GM18867 (cell line): Measurements from ENCODE around the gene MTM1.

Source experiments
- ATAC-seq: cut with Tn5 transposase; IDR thresholded peaks from one replicate; pipeline ENCODE4 v1.9.1; 2021; ENCODE audit warnings: mild to moderate bottlenecking, moderate library complexity; ENCODE audit not compliant: unreplicated experiment

MTM1 gene

GRCh38 chrX:150701377-150701776 is 133.0 kb downstream of the MTM1 start:
- no peak for ATAC-seq

GRCh38 chrX:150702966-150703694 is 134.7 kb downstream of the MTM1 start:
- ATAC-seq, result no peak

- ATAC-seq, result no peak
These were observed 135.2 kb downstream of the MTM1 start for GRCh38 chrX:150703695-150703974.

GRCh38 chrX:150704030-150704613 is 135.7 kb downstream of the MTM1 start:
- ATAC-seq, result no peak

- ATAC-seq, result no peak
These were observed 144.2 kb downstream of the MTM1 start for GRCh38 chrX:150712619-150713018.

GRCh38 chrX:150715184-150715583 is 146.8 kb downstream of the MTM1 start:
- no peak for ATAC-seq

- no peak for ATAC-seq
These were observed 151.2 kb downstream of the MTM1 start for GRCh38 chrX:150719621-150720020.
